Neuronal stem cell (in vitro differentiated cells): ENCODE results near the gene EIF3J.

Experiments
- DNase-seq: peaks from one replicate; pipeline ENCODE4 v3.0.0-alpha.2; 2013; ENCODE audit warnings: low spot score
- H2AFZ ChIP-seq: one replicate; pipeline ENCODE4 v1.6.1; 2013; ENCODE audit warnings: mild to moderate bottlenecking, low read length, inconsistent platforms
- H2AK5ac ChIP-seq: 2 replicates; pipeline ENCODE4 v1.6.1; 2013; ENCODE audit warnings: low read depth, mild to moderate bottlenecking, inconsistent platforms, low read length, moderate library complexity, mixed read lengths
- H2BK120ac ChIP-seq: 2 replicates; pipeline ENCODE4 v1.6.1; 2013; ENCODE audit warnings: low read depth, mild to moderate bottlenecking, inconsistent platforms, low read length, moderate library complexity, mixed read lengths
- H2BK12ac ChIP-seq: one replicate; pipeline ENCODE4 v1.6.1; 2013; ENCODE audit warnings: low read length, inconsistent platforms
- H2BK15ac ChIP-seq: 2 replicates; pipeline ENCODE4 v1.6.1; 2013; ENCODE audit warnings: mild to moderate bottlenecking, low read length, inconsistent platforms, mixed read lengths
- H2BK5ac ChIP-seq: one replicate; pipeline ENCODE4 v1.6.1; 2013; ENCODE audit warnings: inconsistent platforms, mild to moderate bottlenecking, low read length, moderate library complexity
- H3K14ac ChIP-seq: one replicate; pipeline ENCODE4 v1.6.1; 2013; ENCODE audit warnings: low read length, inconsistent platforms
- H3K18ac ChIP-seq: 2 replicates; pipeline ENCODE4 v1.6.1; 2013; ENCODE audit warnings: low read length, inconsistent platforms
- H3K23ac ChIP-seq: 2 replicates; pipeline ENCODE4 v1.6.1; 2013; ENCODE audit warnings: low read depth, mild to moderate bottlenecking, mixed read lengths, low read length, inconsistent platforms; ENCODE audit not compliant: poor library complexity
- H3K27ac ChIP-seq: replicated peaks from 3 replicates; pipeline ENCODE4 v1.5.1; 2013; ENCODE audit warnings: low read length, inconsistent platforms
- H3K27me3 ChIP-seq, 3 experiments: 2 replicates each; pipeline ENCODE4 v1.6.1; 2013; ENCODE audit warnings: low read length in 3 of 3, mild to moderate bottlenecking in 2 of 3, inconsistent platforms in 1 of 3, low read depth in 1 of 3, mixed read lengths in 1 of 3, moderate library complexity in 1 of 3; ENCODE audit not compliant: control insufficient read depth in 3 of 3, insufficient read depth in 3 of 3
- H3K36me3 ChIP-seq, 2 donors: replicated peaks in 1 of 2; 2 replicates each; pipeline ENCODE4 v1.6.1; 2013; ENCODE audit warnings: low read length in 2 of 2; ENCODE audit not compliant: control insufficient read depth in 2 of 2, insufficient read depth in 2 of 2
- H3K4ac ChIP-seq: 2 replicates; pipeline ENCODE4 v1.6.1; 2013; ENCODE audit warnings: inconsistent platforms, mild to moderate bottlenecking, low read length, moderate library complexity
- H3K4me1 ChIP-seq, 2 donors: 1 replicate in 1 of 2; 2 replicates in 1 of 2; pipeline ENCODE4 v1.6.1; 2013; ENCODE audit warnings: low read length in 2 of 2, low read depth in 1 of 2; ENCODE audit not compliant: control insufficient read depth in 2 of 2, insufficient read depth in 1 of 2
- H3K4me2 ChIP-seq: one replicate; pipeline ENCODE4 v1.6.1; 2013; ENCODE audit warnings: mild to moderate bottlenecking, low read length, inconsistent platforms; ENCODE audit not compliant: insufficient read depth, poor library complexity, severe bottlenecking
- H3K4me3 ChIP-seq, 2 donors: 2 replicates each; pipeline ENCODE4 v1.5.1; 2013; ENCODE audit warnings: low read length in 2 of 2, mild to moderate bottlenecking in 2 of 2, inconsistent platforms in 1 of 2, moderate library complexity in 1 of 2
- H3K79me1 ChIP-seq: one replicate; pipeline ENCODE4 v1.6.1; 2013; ENCODE audit warnings: low read depth, mild to moderate bottlenecking, inconsistent platforms, low read length, moderate library complexity
- H3K9ac ChIP-seq: one replicate; pipeline ENCODE4 v1.6.1; 2013; ENCODE audit warnings: mild to moderate bottlenecking, low read depth, low read length, inconsistent platforms; ENCODE audit not compliant: poor library complexity
- H3K9me3 ChIP-seq, 2 donors: replicated peaks in 1 of 2; 2 replicates each; pipeline versions ENCODE3 to v1.6.1; 2013; ENCODE audit warnings: low read length in 2 of 2, mild to moderate bottlenecking in 2 of 2, inconsistent platforms in 1 of 2, low read depth in 1 of 2, mixed read lengths in 1 of 2, moderate library complexity in 1 of 2; ENCODE audit not compliant: control insufficient read depth in 2 of 2, insufficient read depth in 1 of 2
- H4K8ac ChIP-seq: one replicate; pipeline ENCODE4 v1.6.1; 2013; ENCODE audit warnings: low read depth, mild to moderate bottlenecking, inconsistent platforms, low read length, moderate library complexity
- H4K91ac ChIP-seq: one replicate; pipeline ENCODE4 v1.6.1; 2013; ENCODE audit warnings: low read length, low read depth, mild to moderate bottlenecking, inconsistent platforms; ENCODE audit not compliant: poor library complexity
- WGBS, 2 donors: extraction: QIAGEN DNeasy Blood & Tissue Kit; methylation state at CpG; one replicate each; pipeline ENCODE4 v1.1.7; 2013; ENCODE audit warnings: missing lambda C conversion rate in 2 of 2, mixed read lengths in 1 of 2; ENCODE audit not compliant: insufficient read length in 2 of 2, insufficient replicate concordance in 1 of 2; ENCODE audit errors: extremely low coverage in 2 of 2; 5-methylcytosine and 5-hydroxymethylcytosine counted together

Gene EIF3J

GRCh38 chr15:44516436-44516835 is 20.5 kb upstream of the EIF3J start:
- no peak overlapping the region for H3K4me3 ChIP-seq
- H3K9me3 ChIP-seq, result no peaks in the 10 kb centered on the region
- no peak overlapping the region for H2AFZ ChIP-seq
- no peak for DNase-seq
- H4K91ac ChIP-seq, result no peak overlapping the region
- no peak overlapping the region for H2BK12ac ChIP-seq
- no peak overlapping the region for H3K9ac ChIP-seq
- H4K8ac ChIP-seq, result no peak overlapping the region
- no peak overlapping the region for H3K4ac ChIP-seq
- no peak overlapping the region for H3K23ac ChIP-seq
- no peak overlapping the region for H2AK5ac ChIP-seq
- no peak overlapping the region for H3K4me2 ChIP-seq
- H2BK120ac ChIP-seq, result no peak overlapping the region
- H3K14ac ChIP-seq, result no peak overlapping the region
- peaks cover 5 to 87% of the 10 kb centered on the region in 2 donors for H3K36me3 ChIP-seq
- no peak overlapping the region for H3K27ac ChIP-seq
- no peak overlapping the region for H2BK5ac ChIP-seq
- no peaks in the 10 kb centered on the region for H3K4me1 ChIP-seq
- no peak overlapping the region for H3K18ac ChIP-seq
- H2BK15ac ChIP-seq, result no peak overlapping the region
- H3K79me1 ChIP-seq, result no peaks in the 10 kb centered on the region
- H3K27me3 ChIP-seq, result no peaks in the 10 kb centered on the region

DNA sequence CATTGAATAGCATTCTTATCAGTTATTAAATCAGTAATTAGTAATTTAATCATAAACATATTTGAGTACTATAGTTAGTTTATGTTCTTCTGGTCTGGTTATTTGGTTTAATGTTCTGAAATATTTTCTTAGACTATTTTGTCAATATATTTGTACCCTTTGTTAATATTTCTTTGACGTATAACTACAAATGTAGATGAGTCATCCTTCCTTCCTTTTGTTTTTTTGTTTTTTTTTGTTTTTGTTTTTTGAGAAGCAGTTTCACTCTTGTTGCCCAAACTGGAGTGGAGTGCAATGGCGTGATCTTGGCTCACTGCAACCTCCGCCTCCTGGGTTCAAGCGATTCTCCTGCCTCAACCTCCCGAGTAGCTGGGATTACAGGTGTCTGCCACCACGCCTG is 17.4 kb upstream of the EIF3J start:
- H4K91ac ChIP-seq, result no peak overlapping the region
- H2BK5ac ChIP-seq, result no peak overlapping the region
- H2BK120ac ChIP-seq, result no peak overlapping the region
- no peak overlapping the region for H2BK12ac ChIP-seq
- H3K9me3 ChIP-seq, result no peaks in the 10 kb centered on the region
- H3K18ac ChIP-seq, result no peak overlapping the region
- no peak overlapping the region for H3K4me3 ChIP-seq
- H3K14ac ChIP-seq, result no peak overlapping the region
- H3K27me3 ChIP-seq, result no peaks in the 10 kb centered on the region
- no peak overlapping the region for H2AFZ ChIP-seq
- H3K23ac ChIP-seq, result no peak overlapping the region
- no peaks in the 10 kb centered on the region for H3K4me1 ChIP-seq
- H3K4me2 ChIP-seq, result no peak overlapping the region
- no peak overlapping the region for H2AK5ac ChIP-seq
- H3K79me1 ChIP-seq, result no peaks in the 10 kb centered on the region
- no peak for DNase-seq
- WGBS, 2 donors, result no CpG with 5 or more reads among the region's 6 CpGs
- no peak overlapping the region for H3K9ac ChIP-seq
- no peak overlapping the region for H3K4ac ChIP-seq
- no peak overlapping the region for H4K8ac ChIP-seq
- H3K27ac ChIP-seq, result no peak overlapping the region
- no peak overlapping the region for H2BK15ac ChIP-seq
- H3K36me3 ChIP-seq, result peaks cover 11 to 91% of the 10 kb centered on the region in 2 donors

- H3K4me1 ChIP-seq, result no peaks in the 10 kb centered on the region
- H3K9ac ChIP-seq, result no peak overlapping the region
- H3K9me3 ChIP-seq, result no peaks in the 10 kb centered on the region
- H3K36me3 ChIP-seq, result peaks cover 11 to 75% of the 10 kb centered on the region in 2 donors
- no peak overlapping the region for H3K23ac ChIP-seq
- no peaks in the 10 kb centered on the region for H3K79me1 ChIP-seq
- H2BK15ac ChIP-seq, result no peak overlapping the region
- no peak overlapping the region for H3K4ac ChIP-seq
- H3K27me3 ChIP-seq, result no peaks in the 10 kb centered on the region
- H2BK5ac ChIP-seq, result no peak overlapping the region
- no peak overlapping the region for H2BK120ac ChIP-seq
- DNase-seq, result no peak
- no CpG with 5 or more reads among the region's 1 CpG for WGBS, 2 donors
- no peak overlapping the region for H4K91ac ChIP-seq
- H2BK12ac ChIP-seq, result no peak overlapping the region
- no peak overlapping the region for H2AFZ ChIP-seq
- H3K18ac ChIP-seq, result no peak overlapping the region
- no peak overlapping the region for H3K14ac ChIP-seq
- H3K4me2 ChIP-seq, result no peak overlapping the region
- no peak overlapping the region for H4K8ac ChIP-seq
- no peak overlapping the region for H3K4me3 ChIP-seq
- no peak overlapping the region for H2AK5ac ChIP-seq
- no peak overlapping the region for H3K27ac ChIP-seq
Observed at GRCh38 chr15:44525018-44525417, 11.9 kb upstream of the EIF3J start.

GRCh38 chr15:44527241-44527640 is 9.7 kb upstream of the EIF3J start:
- H2BK5ac ChIP-seq, result no peak overlapping the region
- peaks cover 7 to 55% of the 10 kb centered on the region in 2 donors for H3K36me3 ChIP-seq

More at GRCh38 chr15:44527241-44527640, 9.7 kb upstream of the EIF3J start:
- no peaks in the 10 kb centered on the region for H3K9me3 ChIP-seq
- no peaks in the 10 kb centered on the region for H3K4me1 ChIP-seq
- H2AK5ac ChIP-seq, result no peak overlapping the region
- no peak overlapping the region for H3K9ac ChIP-seq
- H3K4me3 ChIP-seq, result no peak overlapping the region
- no peaks in the 10 kb centered on the region for H3K79me1 ChIP-seq
- no peaks in the 10 kb centered on the region for H3K27me3 ChIP-seq
- no peak overlapping the region for H2BK12ac ChIP-seq
- no CpG with 5 or more reads among the region's 2 CpGs for WGBS, 2 donors
- H4K8ac ChIP-seq, result no peak overlapping the region
- H2BK15ac ChIP-seq, result no peak overlapping the region
- no peak overlapping the region for H3K23ac ChIP-seq
- no peak overlapping the region for H2AFZ ChIP-seq
- no peak overlapping the region for H3K27ac ChIP-seq
- no peak overlapping the region for H4K91ac ChIP-seq
- no peak overlapping the region for H2BK120ac ChIP-seq
- H3K4ac ChIP-seq, result no peak overlapping the region
- H3K14ac ChIP-seq, result no peak overlapping the region
- DNase-seq, result no peak
- H3K4me2 ChIP-seq, result no peak overlapping the region
- H3K18ac ChIP-seq, result no peak overlapping the region
